ENCODE measurements around the gene JAG1. TPM values are rescaled to one million over a fixed set of nuclear protein-coding genes. Genes with fewer than 3 reads are reported as not detected.
A peak's percentile ranks its signal among the peaks of the same experiment; 100 is the strongest.

The JAG1 gene
- total RNA-seq, 1 experiment from 2014 or later: 176 TPM

- H3K27me3 ChIP-seq (ENCODE audit: low read length): no peaks in the 10 kb centered on the region
- H4K20me1 ChIP-seq (ENCODE audit: low read length): no peaks in the 10 kb centered on the region
- CTCF ChIA-PET: interaction anchor here (0.6 to 1.2 kb wide), 3 partner anchors 48 to 627 kb away, joined by 3 to 4 read pairs (median 3); no protein-coding TSS in a partner anchor
- peaks cover 37% of the 10 kb centered on the region for H3K4me1 ChIP-seq (ENCODE audit: insufficient read depth, low read length)
- peak overlapping the region; percentile 75 for H3K4me2 ChIP-seq (ENCODE audit: low read length)
- no TSS peak for BruUV-seq (replicated peaks)
- ATAC-seq (peak; percentile 13), DNase-seq (no peak)
- peak overlapping the region; percentile 86 for H3K9ac ChIP-seq (ENCODE audit: low read length)
- no peak for TF ChIP-seq EZH2phosphoT487 (IDR thresholded peaks at IDR 0.05; ENCODE audit: borderline replicate concordance, low read length)
- TF ChIP-seq EZH2 (IDR thresholded peaks at IDR 0.05; ENCODE audit: low read length, unreplicated experiment): no peak
- no peak for TF ChIP-seq CTCF (conservative IDR thresholded peaks at IDR 0.05; ENCODE audit: low read depth, low read length)
- H3K27ac ChIP-seq (ENCODE audit: low read length): peak overlapping the region; percentile 97
- H3K36me3 ChIP-seq (ENCODE audit: low read depth, low read length): peaks cover 16% of the 10 kb centered on the region
- 0 out of 2 replicates have a peak, but pooled peaks cover 14% of the 10 kb centered on the region for H3K79me2 ChIP-seq (ENCODE audit: low read length)
- no peak overlapping the region for H2AFZ ChIP-seq (ENCODE audit: low read length)
- POLR2A ChIA-PET (ENCODE audit: unreplicated experiment): interaction anchor here (0.6 kb wide), 1 partner anchor 13 kb away, joined by 4 read pairs; no protein-coding TSS in a partner anchor
- peaks cover 4% of the 10 kb centered on the region for H3F3A ChIP-seq (ENCODE audit: low read length, unreplicated experiment)
- no peaks in the 10 kb centered on the region for H3K9me3 ChIP-seq (ENCODE audit: low read length)
- intact Hi-C loops (cut with micrococcal nuclease): no loop called here
- H3K4me3 ChIP-seq (ENCODE audit: low read length): peak overlapping the region; percentile 16; the same call in 1 of the 2 replicates
- H3K9me2 ChIP-seq (replicated peaks; ENCODE audit: low read length): no peaks in the 10 kb centered on the region
Observed at GRCh38 chr20:10604865-10605440, 68.8 kb downstream of the JAG1 start.

GRCh38 chr20:10603971-10604864, 69.6 kb downstream of the JAG1 start:
- Histone ChIP-seq H3K4me3 (ENCODE audit: low read length) (peak overlapping the region; percentile 32; the same call in 1 of the 2 replicates), H2AFZ (ENCODE audit: low read length) (peak overlapping the region; percentile 8; the same call in 1 of the 2 replicates), H3K9me3 (ENCODE audit: low read length) (no peaks in the 10 kb centered on the region), H3K4me2 (ENCODE audit: low read length) (peak overlapping the region; percentile 75), H3K36me3 (ENCODE audit: low read depth, low read length) (peaks cover 16% of the 10 kb centered on the region), H3K27me3 (ENCODE audit: low read length) (no peaks in the 10 kb centered on the region), H3K4me1 (ENCODE audit: insufficient read depth, low read length) (peaks cover 39% of the 10 kb centered on the region), H3K9me2 (replicated peaks; ENCODE audit: low read length) (no peaks in the 10 kb centered on the region), H4K20me1 (ENCODE audit: low read length) (no peaks in the 10 kb centered on the region), H3F3A (ENCODE audit: low read length, unreplicated experiment) (peaks cover 4% of the 10 kb centered on the region), H3K79me2 (ENCODE audit: low read length) (0 out of 2 replicates have a peak, but pooled peaks cover 14% of the 10 kb centered on the region), H3K9ac (ENCODE audit: low read length) (peak overlapping the region; percentile 86), H3K27ac (ENCODE audit: low read length) (peak overlapping the region; percentile 97)
- peak; percentile 96 for DNase-seq
- ChIA-PET POLR2A (ENCODE audit: unreplicated experiment) (interaction anchor here (0.6 kb wide), 1 partner anchor 12 kb away, joined by 4 read pairs; no protein-coding TSS in a partner anchor), CTCF (interaction anchor here (0.6 to 1.2 kb wide), 3 partner anchors 49 to 626 kb away, joined by 3 to 4 read pairs (median 3); no protein-coding TSS in a partner anchor)
- no TSS peak for BruUV-seq (replicated peaks)
- TF ChIP-seq EZH2phosphoT487 (IDR thresholded peaks at IDR 0.05; ENCODE audit: borderline replicate concordance, low read length) (no peak), CTCF (conservative IDR thresholded peaks at IDR 0.05; ENCODE audit: low read depth, low read length) (no peak), EZH2 (IDR thresholded peaks at IDR 0.05; ENCODE audit: low read length, unreplicated experiment) (no peak)
- intact Hi-C loops (cut with micrococcal nuclease): no loop called here
- ATAC-seq: peak; percentile 99

Data from PC-3 (cell line).